Activated CD4-positive, alpha-beta T cell treated with anti-CD3 and anti-CD28 coated beads, Interleukin-2, amount 50 U/mL, for 48 hours (primary cell): ENCODE data around the gene NCOA1.
"Not testable (repeated sequence)": the region's sequence is repeated elsewhere in the genome, so short reads cannot be mapped to it uniquely, and the experiment has no call there.

Source experiments
- DNase-seq, 2 experiments: peaks; one replicate each; pipeline ENCODE4 v3.0.0-alpha.2; 2020

NCOA1 gene

DNA sequence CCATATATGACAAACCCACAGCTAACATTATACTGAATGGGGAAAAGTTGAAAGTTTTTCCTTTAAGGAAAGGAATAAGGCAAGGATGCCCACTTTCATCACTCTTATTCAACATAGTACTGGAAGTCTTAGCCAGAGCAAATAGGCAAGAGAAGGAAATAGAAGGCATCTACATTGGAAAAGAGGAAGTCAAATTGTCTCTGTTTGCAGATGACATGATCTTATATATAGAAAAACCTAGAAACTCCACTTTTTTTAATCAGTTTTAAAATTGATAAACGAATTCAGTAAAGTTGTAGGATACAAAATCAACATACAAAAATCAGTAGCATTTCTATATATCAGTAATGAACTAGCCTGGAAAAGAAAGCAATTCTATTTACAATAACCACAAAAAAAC is 90.9 kb downstream of the NCOA1 start:
- DNase-seq, result not testable (repeated sequence)

GRCh38 chr2:24586955-24587354 is 95.9 kb downstream of the NCOA1 start:
- DNase-seq, result peak in 1 of 2 experiments; percentile 29

GRCh38 chr2:24588294-24588693 is 97.2 kb downstream of the NCOA1 start:
- no peak for DNase-seq

GRCh38 chr2:24592441-24593100 is 101.5 kb downstream of the NCOA1 start:
- DNase-seq, result no peak

GRCh38 chr2:24594283-24594682 is 103.2 kb downstream of the NCOA1 start:
- DNase-seq, result no peak

- DNase-seq, result no peak
These were observed 106.3 kb downstream of the NCOA1 start for GRCh38 chr2:24597181-24597870.

GRCh38 chr2:24600140-24600539 is 109.1 kb downstream of the NCOA1 start:
- DNase-seq, result not testable (repeated sequence)

DNA sequence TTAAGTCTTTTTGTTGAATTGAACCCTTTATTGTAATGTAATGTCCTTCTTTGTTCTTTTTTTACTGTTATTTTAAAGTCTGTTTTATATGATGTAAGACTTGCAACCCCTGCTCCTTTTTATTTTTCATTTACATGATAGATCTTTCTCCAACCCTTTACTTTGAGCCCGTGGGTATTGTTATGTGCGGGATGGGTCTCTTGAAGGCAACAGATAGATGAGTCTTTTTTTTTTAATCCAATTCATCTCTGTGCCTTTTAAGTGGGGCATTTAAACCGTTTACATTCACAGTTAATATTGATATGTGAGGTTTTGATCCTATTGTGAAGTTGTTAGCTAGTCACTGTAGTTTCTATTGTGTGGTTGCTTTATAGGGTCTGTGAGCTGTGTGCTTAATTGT is 120.6 kb downstream of the NCOA1 start:
- no peak for DNase-seq

DNA sequence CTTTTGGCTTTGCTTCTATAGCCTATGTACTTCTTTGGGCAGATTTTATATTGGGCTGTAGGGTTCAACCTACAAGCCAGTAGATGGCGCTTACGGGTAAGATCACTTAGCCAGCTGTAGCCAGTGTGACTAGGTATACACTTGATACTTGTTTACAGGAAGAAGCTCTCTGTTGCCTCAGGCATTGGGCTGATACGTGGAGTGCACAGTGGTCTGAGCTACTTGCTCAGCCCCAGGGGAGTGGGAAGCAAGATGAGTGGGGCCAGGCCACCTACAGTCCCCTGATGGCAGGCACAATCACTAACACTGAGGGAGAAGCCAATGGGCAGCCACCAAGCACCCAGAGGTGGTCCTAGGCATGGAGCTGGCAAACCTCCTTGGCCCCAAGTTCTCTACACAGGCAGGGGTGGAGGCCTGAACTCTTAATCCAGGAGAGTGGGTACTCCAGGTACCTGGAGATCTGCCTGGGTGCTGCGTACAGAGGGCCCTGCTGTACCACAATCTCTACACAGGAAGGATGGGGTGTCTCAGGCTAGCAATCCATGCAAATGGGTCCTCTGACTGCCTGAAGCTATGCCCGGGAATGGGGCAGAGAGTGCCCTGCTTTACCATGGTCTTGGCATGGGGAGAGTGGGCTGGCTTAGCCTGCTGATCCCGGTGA is 122.2 kb downstream of the NCOA1 start:
- peak in 1 of 2 experiments; percentile 18 for DNase-seq

DNA sequence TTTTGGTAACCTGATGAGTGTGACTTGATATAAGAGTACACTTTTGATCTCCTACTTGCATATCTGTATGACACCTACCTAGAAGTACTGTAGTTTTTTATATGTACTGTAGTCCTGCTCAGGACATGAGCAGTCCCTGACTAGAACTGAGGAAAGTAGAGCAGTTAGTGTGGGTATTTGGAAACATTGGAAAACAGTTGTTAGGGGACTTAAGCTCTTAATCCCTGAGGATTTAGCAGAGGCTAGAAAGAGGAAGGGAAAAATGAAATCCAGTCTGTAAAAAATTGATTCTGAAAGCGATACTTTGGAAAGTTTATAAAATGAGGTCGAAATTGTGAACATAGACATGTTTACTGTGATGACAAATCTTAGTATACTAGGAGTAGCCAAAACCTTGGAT is 125.6 kb downstream of the NCOA1 start:
- no peak for DNase-seq

GRCh38 chr2:24617424-24617823 is 126.4 kb downstream of the NCOA1 start:
- no peak for DNase-seq

- no peak for DNase-seq
These were observed 127.1 kb downstream of the NCOA1 start for GRCh38 chr2:24618144-24618543.

DNA sequence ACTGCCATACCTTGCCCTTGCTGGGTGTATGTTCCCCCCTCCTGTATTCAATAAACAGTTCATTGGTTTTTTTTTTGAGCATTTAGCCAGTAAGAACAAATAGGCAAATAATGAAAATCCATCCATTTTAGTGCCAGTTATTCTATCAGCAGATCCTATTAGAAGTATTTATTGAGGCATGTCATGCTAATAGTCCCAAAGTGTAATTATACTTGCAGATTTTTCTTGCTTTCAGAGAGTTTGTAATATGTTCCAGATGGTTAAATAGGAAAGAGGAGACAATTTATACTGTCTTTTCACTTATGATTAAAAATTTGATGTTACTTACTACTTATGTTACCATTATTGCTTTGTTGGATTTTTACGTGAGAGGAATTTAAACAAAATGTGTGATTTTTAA is 127.6 kb downstream of the NCOA1 start:
- no peak for DNase-seq

DNA sequence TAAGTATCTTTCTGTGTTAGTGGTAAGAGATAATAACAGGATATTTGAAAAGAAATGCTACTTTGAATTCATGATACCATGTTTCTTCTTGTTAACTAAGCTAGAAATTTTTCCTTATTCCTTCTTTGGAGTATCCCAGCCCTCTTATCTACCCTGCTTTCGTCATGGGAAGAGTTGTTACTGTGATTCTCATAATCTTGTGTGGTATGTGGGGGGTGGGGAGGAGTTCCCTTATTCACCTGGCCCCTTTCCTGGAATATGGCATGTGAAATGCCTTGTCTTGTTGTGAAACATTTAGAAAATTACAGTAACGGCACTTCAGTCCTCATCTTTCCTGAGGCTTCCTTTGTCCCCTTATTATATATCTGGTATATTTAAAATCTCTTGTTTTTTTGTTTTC is 129.9 kb downstream of the NCOA1 start:
- DNase-seq, result no peak

DNA sequence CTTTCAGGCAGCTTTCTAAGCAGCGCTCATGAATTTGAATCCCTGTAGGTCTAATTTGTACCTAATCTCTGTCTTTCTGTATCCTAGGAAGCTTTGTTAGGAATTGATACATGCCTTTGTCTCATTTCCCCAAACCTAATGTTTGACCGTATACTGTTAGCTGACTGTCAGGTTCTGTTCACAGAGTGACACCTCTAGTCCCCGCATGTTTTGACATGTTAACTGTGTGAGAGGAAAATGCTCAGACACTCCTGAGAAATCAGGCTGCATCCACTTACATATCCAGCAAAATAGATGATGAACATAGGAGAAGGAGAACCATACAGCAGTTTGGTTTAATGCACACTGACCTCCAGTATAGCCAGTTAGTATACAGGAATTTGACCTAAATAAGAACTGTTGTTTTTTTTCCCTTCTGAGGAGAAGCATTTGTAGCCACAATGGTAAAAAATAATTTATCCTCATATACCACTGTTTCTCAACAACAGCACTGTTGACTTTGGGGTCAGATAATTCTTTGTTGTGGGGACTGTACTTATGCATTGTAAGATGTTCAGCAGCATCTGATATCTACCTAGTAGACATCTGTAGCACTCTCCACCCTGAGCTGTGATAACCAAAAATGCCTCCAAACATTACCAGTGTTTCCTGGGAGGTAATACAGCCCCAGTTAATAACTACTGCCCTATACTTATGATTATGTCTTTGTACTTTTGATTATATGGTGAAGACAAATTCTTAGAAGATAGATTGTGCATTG is 130.9 kb downstream of the NCOA1 start:
- no peak for DNase-seq

DNA sequence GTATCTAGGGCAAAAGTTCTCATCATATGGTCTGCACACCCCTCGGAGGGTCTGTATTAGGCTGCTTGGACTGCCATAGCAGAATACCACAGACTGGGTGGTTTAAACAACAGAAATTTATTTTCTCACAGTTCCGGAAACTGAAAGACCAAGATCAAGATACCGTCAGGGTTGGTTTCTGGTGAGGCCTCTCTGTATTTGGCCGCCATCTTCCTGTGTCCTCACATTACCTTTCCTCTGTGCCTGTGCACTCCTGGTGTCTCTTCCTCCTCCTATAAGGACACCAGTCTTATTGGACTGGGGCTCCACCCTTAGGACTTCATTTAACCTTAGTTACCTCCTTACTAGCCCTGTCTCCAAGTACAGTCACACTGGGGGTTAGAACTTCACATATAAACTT is 132.5 kb downstream of the NCOA1 start:
- DNase-seq, result no peak

DNA sequence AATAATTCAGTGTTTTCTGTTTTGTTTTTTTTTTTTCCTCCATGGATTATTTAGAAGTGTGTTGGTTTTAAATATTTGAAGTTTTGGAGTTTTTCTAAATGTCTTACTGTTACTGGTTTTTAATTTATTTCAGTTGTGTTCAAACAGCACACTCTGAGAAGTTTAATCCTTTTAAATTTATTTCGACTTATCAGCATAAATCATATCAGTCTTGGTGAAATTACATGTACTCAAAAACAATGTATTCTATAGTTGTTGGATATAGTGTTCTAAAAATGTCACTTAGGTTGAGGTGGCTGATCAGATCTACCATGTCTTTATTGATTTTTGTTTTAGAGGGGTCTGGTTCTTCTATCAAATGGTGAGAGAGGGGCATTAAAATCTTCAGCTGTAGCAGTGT is 134.7 kb downstream of the NCOA1 start:
- no peak for DNase-seq

DNA sequence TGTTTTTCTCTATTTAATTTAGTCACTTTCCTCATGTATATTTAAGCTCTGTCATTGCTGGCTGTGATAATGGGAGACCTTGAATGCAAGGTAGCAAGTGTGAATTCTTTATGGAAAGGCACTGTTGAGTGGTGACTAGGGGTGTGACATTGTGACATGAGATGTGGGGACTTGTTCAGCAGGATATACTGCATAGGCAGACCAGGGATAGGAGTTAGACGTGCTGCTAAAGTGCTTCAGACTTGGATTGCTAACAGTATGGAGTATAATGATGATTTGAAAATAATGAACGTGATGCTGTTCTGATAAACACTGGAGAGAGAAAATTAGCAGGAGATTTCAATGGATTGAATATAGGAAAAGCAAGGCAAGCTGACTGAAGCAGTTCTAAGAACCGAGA is 135.1 kb downstream of the NCOA1 start:
- no peak for DNase-seq

- no peak for DNase-seq
These were observed 137.7 kb downstream of the NCOA1 start for GRCh38 chr2:24628746-24629145.

DNA sequence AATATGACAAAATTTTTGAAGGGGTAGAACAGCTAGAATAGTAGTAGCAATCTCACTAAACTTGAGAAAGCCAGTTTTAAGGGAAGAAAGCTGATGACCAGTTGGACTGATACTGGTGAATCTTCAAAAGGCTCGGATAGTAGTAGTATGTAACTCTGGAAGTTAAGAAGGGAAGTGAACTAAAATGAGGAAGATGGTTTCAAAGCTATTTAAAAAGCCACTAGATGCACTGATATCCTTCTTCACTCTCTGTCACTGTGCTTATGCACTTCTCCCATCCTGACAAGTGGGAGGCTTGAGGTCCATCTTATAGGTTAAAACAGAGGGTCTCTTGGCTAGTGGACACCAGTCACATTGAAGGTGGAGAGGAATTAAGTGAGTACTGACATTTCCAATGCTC is 141.1 kb downstream of the NCOA1 start:
- no peak for DNase-seq

DNA sequence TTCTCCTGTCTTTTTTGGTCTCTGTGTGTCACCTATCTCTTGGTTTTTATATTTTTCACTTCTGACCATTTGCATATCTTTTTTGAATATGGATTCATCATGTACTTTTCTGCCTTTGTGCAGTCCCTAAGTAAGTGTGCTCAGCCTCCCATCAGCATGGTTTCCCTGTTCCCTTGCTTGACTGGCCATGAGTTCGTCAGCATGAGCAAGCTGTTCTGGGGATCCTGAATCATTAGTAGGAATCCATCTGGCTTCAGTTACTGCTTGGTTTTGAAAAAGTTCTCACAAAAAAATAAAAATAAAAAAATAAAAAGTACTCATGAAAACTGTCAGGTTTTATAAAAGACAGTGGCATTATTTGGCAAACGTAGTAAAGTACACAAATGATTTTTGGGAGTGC is 144.1 kb downstream of the NCOA1 start:
- no peak for DNase-seq

DNA sequence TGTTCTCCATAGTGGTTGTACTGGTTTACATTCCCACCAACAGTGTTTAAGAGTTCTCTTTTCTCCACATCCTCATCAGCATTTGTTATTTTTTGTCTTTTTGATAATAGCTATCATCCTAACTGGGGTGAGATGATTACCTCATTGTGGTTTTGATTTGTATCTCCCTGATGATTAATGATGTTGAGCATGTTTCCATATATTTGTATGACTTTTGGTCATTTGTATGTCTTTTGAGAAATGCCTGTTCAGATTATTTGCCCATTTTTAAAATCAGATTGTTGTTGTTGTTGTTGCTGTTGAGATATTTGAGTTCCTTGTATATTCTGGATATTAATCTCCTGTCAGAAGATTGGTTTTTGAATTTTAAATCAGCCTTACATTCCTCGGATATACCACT is 147.5 kb downstream of the NCOA1 start:
- no peak for DNase-seq

- DNase-seq, result no peak
These were observed 151.3 kb downstream of the NCOA1 start for GRCh38 chr2:24642351-24642750.

- no peak for DNase-seq
These were observed 152.0 kb downstream of the NCOA1 start for GRCh38 chr2:24643051-24643450.
